HG03521 (cell line): ENCODE measurements around the gene LIPT2.

Experiments used
- ATAC-seq: cut with Tn5 transposase; IDR thresholded peaks from one replicate; pipeline ENCODE4 v1.9.1; 2021; ENCODE audit warnings: mild to moderate bottlenecking, moderate library complexity; ENCODE audit not compliant: unreplicated experiment

LIPT2 gene

GRCh38 chr11:74504100-74504691 lies 10.7 kb upstream of the LIPT2 start:
- no peak for ATAC-seq

- no peak for ATAC-seq
Observed at GRCh38 chr11:74494916-74495315, 1.4 kb upstream of the LIPT2 start.

- ATAC-seq, result no peak
Observed at GRCh38 chr11:74493791-74494630, 487 bp upstream of the LIPT2 start.

GRCh38 chr11:74492084-74492483 lies 1.4 kb downstream of the LIPT2 start:
- no peak for ATAC-seq

- no peak for ATAC-seq
Observed at GRCh38 chr11:74490941-74491340, 2.6 kb downstream of the LIPT2 start.

- no peak for ATAC-seq
Observed at GRCh38 chr11:74487875-74488274, 5.6 kb downstream of the LIPT2 start.

- no peak for ATAC-seq
Observed at GRCh38 chr11:74485868-74486267, 7.7 kb downstream of the LIPT2 start.

GRCh38 chr11:74480688-74481417 lies 12.7 kb downstream of the LIPT2 start:
- no peak for ATAC-seq

- no peak for ATAC-seq
Observed at GRCh38 chr11:74479732-74480123, 13.8 kb downstream of the LIPT2 start.

GRCh38 chr11:74478877-74479731 lies 14.4 kb downstream of the LIPT2 start:
- ATAC-seq, result no peak

- ATAC-seq, result no peak
Observed at GRCh38 chr11:74476536-74476935, 17.0 kb downstream of the LIPT2 start.

- no peak for ATAC-seq
Observed at GRCh38 chr11:74474316-74474715, 19.2 kb downstream of the LIPT2 start.

- ATAC-seq, result no peak
Observed at GRCh38 chr11:74473382-74474173, 19.9 kb downstream of the LIPT2 start.

- no peak for ATAC-seq
Observed at GRCh38 chr11:74471668-74472429, 21.7 kb downstream of the LIPT2 start.

- ATAC-seq, result no peak
Observed at GRCh38 chr11:74471037-74471436, 22.5 kb downstream of the LIPT2 start.

- ATAC-seq, result no peak
Observed at GRCh38 chr11:74470526-74470925, 23.0 kb downstream of the LIPT2 start.

- no peak for ATAC-seq
Observed at GRCh38 chr11:74468936-74469335, 24.6 kb downstream of the LIPT2 start.

GRCh38 chr11:74468521-74468920 lies 25.0 kb downstream of the LIPT2 start:
- ATAC-seq, result no peak

- ATAC-seq, result no peak
Observed at GRCh38 chr11:74468058-74468457, 25.5 kb downstream of the LIPT2 start.
